ENCODE measurements around the gene KDELR3. TPM values are rescaled to one million over a fixed set of nuclear protein-coding genes. Genes with fewer than 3 reads are reported as not detected.

The KDELR3 gene
- total and polyA plus RNA-seq, 4 donors = 4.4 to 16.4 (median 8.8) TPM

- peaks cover 0 to 5% (median 0%) of the 10 kb centered on the region in 5 donors for H3K4me1 ChIP-seq (ENCODE audit: control insufficient read depth in 5 of 5, insufficient read depth in 5 of 5, low read length in 5 of 5)
- TF ChIP-seq CTCF (IDR thresholded peaks at IDR 0.05; ENCODE audit: control extremely low read depth, extremely low read depth) = no peak
- peaks cover 48 to 88% (median 69%) of the 10 kb centered on the region in 4 donors for H3K36me3 ChIP-seq (ENCODE audit: control insufficient read depth in 4 of 4, insufficient read depth in 4 of 4, low read length in 4 of 4)
- 50 to 63% methylated on average over 5 of the region's 5 CpGs for WGBS, 2 donors
- DNase-seq = no peak
- no peak overlapping the region for H3K4me3 ChIP-seq
- H3K27me3 ChIP-seq (ENCODE audit: control insufficient read depth in 3 of 3, insufficient read depth in 3 of 3, low read length in 2 of 3) = no peaks in the 10 kb centered on the region
- no peak overlapping the region for H3K9ac ChIP-seq (ENCODE audit: insufficient read depth in 1 of 2, low read length in 2 of 2)
- no peak for ATAC-seq (ENCODE audit: insufficient read depth, low FRiP score)
- no peak overlapping the region for H3K27ac ChIP-seq (ENCODE audit: low read depth in 1 of 2, low read length in 1 of 2)
- no peaks in the 10 kb centered on the region for H3K9me3 ChIP-seq (ENCODE audit: control insufficient read depth in 4 of 4, insufficient read depth in 3 of 4, low read length in 3 of 4)
Observed at GRCh38 chr22:38491707-38492348, 23.9 kb downstream of the KDELR3 start.

- peaks cover 0 to 6% (median 0%) of the 10 kb centered on the region in 5 donors for H3K4me1 ChIP-seq (ENCODE audit: control insufficient read depth in 5 of 5, insufficient read depth in 5 of 5, low read length in 5 of 5)
- no peak for ATAC-seq (ENCODE audit: insufficient read depth, low FRiP score)
- 23 to 38% methylated on average over 2 of the region's 2 CpGs for WGBS, 2 donors
- no peak overlapping the region for H3K9ac ChIP-seq (ENCODE audit: insufficient read depth in 1 of 2, low read length in 2 of 2)
- TF ChIP-seq CTCF (IDR thresholded peaks at IDR 0.05; ENCODE audit: control extremely low read depth, extremely low read depth) = no peak
- peaks cover 55 to 86% (median 78%) of the 10 kb centered on the region in 4 donors for H3K36me3 ChIP-seq (ENCODE audit: control insufficient read depth in 4 of 4, insufficient read depth in 4 of 4, low read length in 4 of 4)
- no peak for DNase-seq
- H3K4me3 ChIP-seq = no peak overlapping the region
- H3K27me3 ChIP-seq (ENCODE audit: control insufficient read depth in 3 of 3, insufficient read depth in 3 of 3, low read length in 2 of 3) = no peaks in the 10 kb centered on the region
- H3K9me3 ChIP-seq (ENCODE audit: control insufficient read depth in 4 of 4, insufficient read depth in 3 of 4, low read length in 3 of 4) = no peaks in the 10 kb centered on the region
- no peak overlapping the region for H3K27ac ChIP-seq (ENCODE audit: low read depth in 1 of 2, low read length in 1 of 2)
Observed at GRCh38 chr22:38494498-38494897, 26.6 kb downstream of the KDELR3 start.

GRCh38 chr22:38494939-38495338, 27.0 kb downstream of the KDELR3 start:
- H3K4me3 ChIP-seq = no peak overlapping the region
- H3K36me3 ChIP-seq (ENCODE audit: control insufficient read depth in 4 of 4, insufficient read depth in 4 of 4, low read length in 4 of 4) = peaks cover 50 to 85% (median 77%) of the 10 kb centered on the region in 4 donors
- DNase-seq (no peak), ATAC-seq (ENCODE audit: insufficient read depth, low FRiP score) (no peak)
- H3K27ac ChIP-seq (ENCODE audit: low read depth in 1 of 2, low read length in 1 of 2) = no peak overlapping the region
- H3K9me3 ChIP-seq (ENCODE audit: control insufficient read depth in 4 of 4, insufficient read depth in 3 of 4, low read length in 3 of 4) = no peaks in the 10 kb centered on the region
- H3K9ac ChIP-seq (ENCODE audit: insufficient read depth in 1 of 2, low read length in 2 of 2) = no peak overlapping the region
- 94 to 95% methylated on average over 12 of the region's 12 CpGs for WGBS, 2 donors
- no peak for TF ChIP-seq CTCF (IDR thresholded peaks at IDR 0.05; ENCODE audit: control extremely low read depth, extremely low read depth)
- H3K4me1 ChIP-seq (ENCODE audit: control insufficient read depth in 5 of 5, insufficient read depth in 5 of 5, low read length in 5 of 5) = peaks cover 0 to 6% (median 0%) of the 10 kb centered on the region in 5 donors
- no peaks in the 10 kb centered on the region for H3K27me3 ChIP-seq (ENCODE audit: control insufficient read depth in 3 of 3, insufficient read depth in 3 of 3, low read length in 2 of 3)

All from lung (tissue), 12 donors.